Heart left ventricle (tissue), 13 donors: ENCODE results near the gene FOXO6.

ENCODE experiments used
- POLR2A ChIP-seq, 2 donors: fragments of 450-650 bp; IDR thresholded peaks; one replicate each; pipeline ENCODE4 v1.6.1; 2017; ENCODE audit warnings: antibody characterized with exemption in 2 of 2, mild to moderate bottlenecking in 2 of 2, moderate library complexity in 2 of 2
- TF ChIP-seq, protein P1 (sequence below), 12 donors: fragments of 200-600 bp; sonication (generic) in 4 of 12; IDR thresholded peaks; one replicate each; pipeline versions ENCODE4 v1.5.0 to v1.8.0; 2018 to 2022; ENCODE audit warnings: antibody characterized with exemption in 12 of 12, mild to moderate bottlenecking in 5 of 12
- donor health status: ischemic (EF 13 %, LVEDD 7.1; RV severe dilation, severe dysfunction).
- donor health status: DM: no; HTN: yes; CAD: no.
- donor health status: DM: no; HTN: no; CAD: no.
- donor health status: ischemic (EF 25% LVEDD 6.9; RV normal size, moderate dysfunction).
- donor health status: ischemic (EF 25% LVEDD 5.7; RV mildly dilated, moderate dysfunction).
- donor health status: ischemic (EF 35%, LVEDD 5.7; RV mildly dilated, moderate dysfunction).
- donor health status: nonischemic (EF 11% LVEDD 7.7; RV severe dilation, severe dysfunction).
- donor health status: DM: yes; HTN: yes; CAD: no.
- donor health status: PGD.
- donor health status: ischemic (EF 29% LVEDD 5.4; RV normal size, mild dysfunction).
- donor health status: nonischemic (EF 23%, LVEDD 6.1; RV moderate dilation, normal function).

DNA sequence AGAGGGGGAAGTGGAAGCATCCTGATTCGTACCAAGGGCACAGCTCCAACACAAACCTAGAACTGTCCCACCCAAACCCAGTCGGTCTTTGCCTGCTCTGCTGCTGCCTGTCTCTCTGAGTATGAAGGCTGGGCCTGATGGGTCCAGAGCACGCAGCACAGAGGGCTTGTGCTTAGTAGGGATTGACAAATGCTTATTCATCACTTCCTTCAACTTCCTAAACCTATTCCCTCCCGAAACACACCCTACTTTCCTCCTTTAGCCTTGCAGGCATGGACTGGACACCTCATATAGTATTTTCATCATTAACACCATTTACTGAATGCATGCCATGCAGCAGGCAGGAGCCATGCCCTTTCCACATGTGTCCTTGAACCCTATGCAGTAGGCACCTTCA is 31.3 kb downstream of the FOXO6 start:
- TF ChIP-seq, protein P1, sequence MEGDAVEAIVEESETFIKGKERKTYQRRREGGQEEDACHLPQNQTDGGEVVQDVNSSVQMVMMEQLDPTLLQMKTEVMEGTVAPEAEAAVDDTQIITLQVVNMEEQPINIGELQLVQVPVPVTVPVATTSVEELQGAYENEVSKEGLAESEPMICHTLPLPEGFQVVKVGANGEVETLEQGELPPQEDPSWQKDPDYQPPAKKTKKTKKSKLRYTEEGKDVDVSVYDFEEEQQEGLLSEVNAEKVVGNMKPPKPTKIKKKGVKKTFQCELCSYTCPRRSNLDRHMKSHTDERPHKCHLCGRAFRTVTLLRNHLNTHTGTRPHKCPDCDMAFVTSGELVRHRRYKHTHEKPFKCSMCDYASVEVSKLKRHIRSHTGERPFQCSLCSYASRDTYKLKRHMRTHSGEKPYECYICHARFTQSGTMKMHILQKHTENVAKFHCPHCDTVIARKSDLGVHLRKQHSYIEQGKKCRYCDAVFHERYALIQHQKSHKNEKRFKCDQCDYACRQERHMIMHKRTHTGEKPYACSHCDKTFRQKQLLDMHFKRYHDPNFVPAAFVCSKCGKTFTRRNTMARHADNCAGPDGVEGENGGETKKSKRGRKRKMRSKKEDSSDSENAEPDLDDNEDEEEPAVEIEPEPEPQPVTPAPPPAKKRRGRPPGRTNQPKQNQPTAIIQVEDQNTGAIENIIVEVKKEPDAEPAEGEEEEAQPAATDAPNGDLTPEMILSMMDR (IDR thresholded peaks at IDR 0.05), result no peak
- no peak for TF ChIP-seq POLR2A (IDR thresholded peaks at IDR 0.05)
